Activated T-cell treated with anti-CD3 and anti-CD28 coated beads, Interleukin-2, amount 50 U/mL, for 24 hours (primary cell): ENCODE results near the gene AKAP6.
A peak's percentile ranks its signal among the peaks of the same experiment; 100 is the strongest.

ENCODE experiments used
- DNase-seq: peaks from one replicate; pipeline ENCODE4 v3.0.0-alpha.2; 2020
- H3K27ac Mint-ChIP-seq: 2 replicates; pipeline ENCODE4 v1.8.0; 2020; ENCODE audit warnings: mild to moderate bottlenecking, mixed read lengths
- H3K27me3 Mint-ChIP-seq: 2 replicates; pipeline ENCODE4 v1.8.0; 2020; ENCODE audit warnings: mixed read lengths
- H3K36me3 Mint-ChIP-seq: 2 replicates; pipeline ENCODE4 v1.8.0; 2020; ENCODE audit warnings: low read depth, mixed read lengths
- H3K4me1 Mint-ChIP-seq: 2 replicates; pipeline ENCODE4 v1.8.0; 2020; ENCODE audit warnings: low read depth, mixed read lengths
- H3K4me3 Mint-ChIP-seq: 2 replicates; pipeline ENCODE4 v1.8.0; 2020; ENCODE audit warnings: mild to moderate bottlenecking, moderate library complexity, mixed read lengths
- H3K9me3 Mint-ChIP-seq: 2 replicates; pipeline ENCODE4 v1.8.0; 2020; ENCODE audit warnings: mixed read lengths

Gene AKAP6

DNA sequence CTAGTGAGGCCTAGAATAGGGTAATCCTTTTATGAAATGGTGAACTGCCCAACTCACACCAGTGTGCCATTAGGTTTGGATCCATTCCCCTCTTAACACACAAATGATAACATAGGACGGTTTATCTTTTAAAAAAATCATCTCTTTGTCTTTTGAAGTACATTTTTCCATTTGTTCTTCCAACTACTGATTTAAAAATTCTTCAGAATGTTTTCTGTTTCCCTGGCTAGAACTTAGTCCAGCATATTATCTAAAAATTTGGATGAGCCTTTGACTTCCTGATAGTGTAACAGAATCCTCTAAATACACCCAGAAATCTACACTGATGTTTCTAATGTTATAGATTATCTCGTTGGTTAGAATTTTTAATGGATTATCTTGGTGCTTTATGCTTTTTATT lies 359.8 kb downstream of the AKAP6 start:
- no peak overlapping the region for H3K4me3 Mint-ChIP-seq
- no peaks in the 10 kb centered on the region for H3K4me1 Mint-ChIP-seq
- H3K27ac Mint-ChIP-seq, result no peak overlapping the region
- no peak for DNase-seq
- no peaks in the 10 kb centered on the region for H3K9me3 Mint-ChIP-seq
- H3K36me3 Mint-ChIP-seq, result no peaks in the 10 kb centered on the region
- no peaks in the 10 kb centered on the region for H3K27me3 Mint-ChIP-seq

DNA sequence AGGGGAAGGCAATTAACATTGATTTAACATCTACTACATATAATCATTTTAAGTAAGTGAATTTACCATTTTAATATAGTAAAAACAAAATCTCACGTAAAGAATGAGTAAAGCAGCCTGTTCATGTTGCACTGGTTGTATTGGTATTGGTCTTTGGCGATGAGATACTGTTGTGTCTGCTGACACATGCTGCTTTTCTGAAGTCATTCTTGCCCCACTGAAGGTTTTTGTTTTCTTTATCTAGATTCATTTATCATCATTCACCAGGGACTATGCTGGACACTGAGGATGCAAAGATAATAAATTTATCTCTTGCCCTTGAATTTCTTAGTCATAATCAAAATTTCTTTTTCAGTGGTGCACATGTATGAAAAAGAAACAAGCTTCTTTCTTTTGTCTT lies 363.3 kb downstream of the AKAP6 start:
- no peak overlapping the region for H3K4me3 Mint-ChIP-seq
- H3K4me1 Mint-ChIP-seq, result no peaks in the 10 kb centered on the region
- no peaks in the 10 kb centered on the region for H3K27me3 Mint-ChIP-seq
- H3K9me3 Mint-ChIP-seq, result no peaks in the 10 kb centered on the region
- no peak for DNase-seq
- no peaks in the 10 kb centered on the region for H3K36me3 Mint-ChIP-seq
- H3K27ac Mint-ChIP-seq, result no peak overlapping the region

DNA sequence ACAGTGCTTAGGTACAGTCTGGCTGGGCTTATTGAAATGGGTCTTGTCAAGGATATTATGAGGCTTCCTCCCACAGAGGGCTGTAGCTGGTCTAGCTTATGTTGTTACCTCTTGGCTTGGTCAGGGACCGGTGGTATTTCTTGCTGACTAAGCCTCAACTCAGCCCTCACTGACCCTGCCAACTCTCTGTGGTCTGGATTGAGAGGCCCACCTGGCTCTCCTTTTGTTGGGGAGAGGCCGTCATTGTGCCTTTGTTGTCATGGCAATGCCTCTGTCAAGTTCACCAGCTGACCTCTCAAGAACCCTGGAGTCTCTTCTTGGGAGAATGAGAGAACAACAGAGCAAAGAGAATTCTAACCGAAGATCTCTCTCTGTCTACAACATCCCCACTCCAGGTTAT lies 364.0 kb downstream of the AKAP6 start:
- DNase-seq, result no peak
- H3K27ac Mint-ChIP-seq, result no peak overlapping the region
- H3K9me3 Mint-ChIP-seq, result no peaks in the 10 kb centered on the region

DNA sequence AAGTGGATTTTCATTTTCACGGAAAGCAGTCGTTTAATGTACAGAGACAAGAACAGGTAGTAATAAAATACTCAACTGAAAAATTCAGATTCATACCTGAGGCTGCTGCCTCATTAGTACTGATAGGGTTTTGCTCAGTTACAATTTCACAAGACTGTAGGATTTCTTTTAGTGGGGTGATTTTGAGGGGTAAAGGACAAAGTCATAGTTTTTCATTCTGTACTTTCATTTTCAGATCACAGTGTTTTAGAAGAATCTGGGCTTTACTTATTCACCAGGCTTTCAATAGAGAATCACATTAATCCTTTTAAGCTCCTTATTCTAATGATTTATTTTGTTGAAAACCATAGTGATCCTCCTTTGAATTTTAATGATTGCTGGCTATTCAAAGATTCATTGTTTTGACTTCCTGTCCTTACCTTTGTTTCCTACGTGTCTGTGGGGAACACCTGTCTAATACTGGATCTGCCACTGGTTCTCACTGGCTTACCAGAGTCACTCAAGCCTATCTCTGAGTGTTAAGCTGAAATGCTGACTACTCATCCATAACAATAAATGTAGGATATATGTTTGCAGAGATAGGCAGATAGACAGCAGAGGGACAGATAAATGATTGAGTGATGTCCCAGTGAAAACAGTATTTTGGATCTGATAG lies 365.8 kb downstream of the AKAP6 start:
- DNase-seq, result no peak

More for the DNA sequence above, 364.0 kb downstream of the AKAP6 start:
- Mint-ChIP-seq H3K4me3 (no peak overlapping the region), H3K27me3 (no peaks in the 10 kb centered on the region), H3K4me1 (no peaks in the 10 kb centered on the region), H3K36me3 (no peaks in the 10 kb centered on the region)

GRCh38 chr14:32696325-32697091 lies 367.4 kb downstream of the AKAP6 start:
- H3K36me3 Mint-ChIP-seq, result no peaks in the 10 kb centered on the region
- H3K27me3 Mint-ChIP-seq, result no peaks in the 10 kb centered on the region
- no peak overlapping the region for H3K4me3 Mint-ChIP-seq
- no peaks in the 10 kb centered on the region for H3K9me3 Mint-ChIP-seq
- H3K27ac Mint-ChIP-seq, result no peak overlapping the region
- no peaks in the 10 kb centered on the region for H3K4me1 Mint-ChIP-seq
- no peak for DNase-seq

More for the DNA sequence above, 365.8 kb downstream of the AKAP6 start:
- Mint-ChIP-seq H3K9me3 (no peaks in the 10 kb centered on the region), H3K36me3 (no peaks in the 10 kb centered on the region), H3K27me3 (no peaks in the 10 kb centered on the region), H3K27ac (no peak overlapping the region), H3K4me1 (no peaks in the 10 kb centered on the region), H3K4me3 (no peak overlapping the region)

DNA sequence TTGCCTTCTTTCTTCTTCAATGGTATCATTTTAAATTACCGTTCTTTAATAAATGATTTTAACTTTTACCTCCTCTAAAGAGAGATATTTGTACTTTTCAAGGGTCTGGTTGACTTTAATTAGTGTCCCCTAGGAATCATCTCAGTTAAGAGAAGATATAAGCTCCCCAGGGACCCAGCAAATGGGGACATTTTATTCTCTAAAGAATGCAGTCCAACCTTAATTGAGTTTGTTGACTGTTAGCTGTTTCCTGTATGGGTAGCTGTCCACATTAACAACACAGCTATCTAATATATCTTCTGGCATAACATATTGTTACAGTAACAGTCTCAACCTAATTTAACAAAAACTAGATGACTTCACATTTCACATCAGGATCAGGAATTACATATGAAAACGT lies 368.0 kb downstream of the AKAP6 start:
- Mint-ChIP-seq H3K9me3 (no peaks in the 10 kb centered on the region), H3K27ac (no peak overlapping the region), H3K4me3 (no peak overlapping the region), H3K4me1 (no peaks in the 10 kb centered on the region), H3K36me3 (no peaks in the 10 kb centered on the region), H3K27me3 (no peaks in the 10 kb centered on the region)
- no peak for DNase-seq

- Mint-ChIP-seq H3K9me3 (no peaks in the 10 kb centered on the region), H3K27me3 (no peaks in the 10 kb centered on the region), H3K4me3 (no peak overlapping the region), H3K4me1 (peaks cover 2% of the 10 kb centered on the region), H3K27ac (no peak overlapping the region), H3K36me3 (no peaks in the 10 kb centered on the region)
- DNase-seq, result no peak
Observed at GRCh38 chr14:32697704-32698103, 368.6 kb downstream of the AKAP6 start.

DNA sequence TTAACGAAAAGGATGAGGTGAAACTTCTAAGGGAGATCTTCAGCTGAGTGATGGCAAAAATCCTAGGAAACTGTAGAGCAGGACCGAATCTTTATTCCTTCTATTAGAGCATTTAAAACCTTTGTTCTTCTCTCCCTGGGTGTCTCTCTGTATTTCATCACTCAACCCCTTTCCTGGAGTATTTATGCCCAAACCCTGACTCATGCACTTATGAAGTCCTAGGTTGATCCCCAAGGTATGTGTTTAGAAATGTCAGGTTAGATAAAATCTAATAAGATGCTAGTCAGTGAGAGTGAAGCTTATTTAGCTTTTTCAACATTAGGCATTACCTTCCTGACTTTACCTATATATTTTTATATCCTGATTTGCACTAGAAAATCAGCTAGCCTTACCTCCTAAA lies 369.7 kb downstream of the AKAP6 start:
- Mint-ChIP-seq H3K4me3 (no peak overlapping the region), H3K4me1 (peaks cover 3% of the 10 kb centered on the region), H3K9me3 (no peaks in the 10 kb centered on the region), H3K36me3 (no peaks in the 10 kb centered on the region), H3K27me3 (no peaks in the 10 kb centered on the region), H3K27ac (no peak overlapping the region)
- DNase-seq, result no peak

- Mint-ChIP-seq H3K9me3 (no peaks in the 10 kb centered on the region), H3K27ac (no peak overlapping the region), H3K27me3 (no peaks in the 10 kb centered on the region), H3K4me1 (peaks cover 3% of the 10 kb centered on the region), H3K4me3 (no peak overlapping the region), H3K36me3 (no peaks in the 10 kb centered on the region)
- DNase-seq, result no peak
Observed at GRCh38 chr14:32701475-32701874, 372.4 kb downstream of the AKAP6 start.

DNA sequence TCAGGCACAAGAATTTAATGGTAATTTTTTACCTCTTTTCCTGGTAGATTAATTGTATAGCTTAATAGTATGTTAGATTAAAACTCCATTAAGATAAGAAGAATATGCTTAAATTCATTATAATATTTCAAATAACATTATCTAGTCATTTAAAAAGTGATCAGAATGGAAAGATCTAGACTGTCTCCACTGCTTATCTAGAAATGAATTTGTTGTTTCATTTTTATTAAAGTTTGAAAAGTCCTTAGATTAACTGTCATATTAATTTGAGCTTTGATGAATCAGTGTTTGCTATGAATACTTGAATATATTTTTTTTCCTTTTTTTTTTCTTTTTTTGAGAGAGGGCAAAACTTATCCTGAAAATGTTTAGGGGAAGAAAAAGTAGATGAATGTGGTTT lies 373.0 kb downstream of the AKAP6 start:
- H3K4me1 Mint-ChIP-seq, result peaks cover 3% of the 10 kb centered on the region
- no peaks in the 10 kb centered on the region for H3K36me3 Mint-ChIP-seq
- no peak overlapping the region for H3K4me3 Mint-ChIP-seq
- DNase-seq, result no peak
- H3K27ac Mint-ChIP-seq, result peak overlapping the region; percentile 85
- no peaks in the 10 kb centered on the region for H3K27me3 Mint-ChIP-seq
- H3K9me3 Mint-ChIP-seq, result no peaks in the 10 kb centered on the region

DNA sequence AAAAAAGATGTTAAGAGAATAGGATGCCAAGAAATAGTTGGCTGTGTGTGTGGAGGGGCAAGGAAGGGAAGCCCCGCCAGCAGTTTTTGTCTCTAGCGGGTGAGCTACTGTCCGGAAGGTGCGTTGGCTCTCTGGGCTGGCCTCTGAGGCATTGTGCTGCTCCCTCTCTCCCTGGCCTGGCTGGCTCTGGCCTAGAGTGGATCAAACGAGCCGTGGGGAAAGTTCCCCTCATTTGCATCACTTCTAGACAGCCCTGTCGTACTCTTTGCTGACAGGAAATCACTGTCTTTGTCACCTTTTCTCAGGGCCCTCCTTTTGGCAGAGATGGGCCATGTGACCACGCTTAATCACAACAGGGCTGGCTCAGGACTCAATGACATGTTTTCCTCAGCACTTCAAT lies 373.5 kb downstream of the AKAP6 start:
- Mint-ChIP-seq H3K36me3 (no peaks in the 10 kb centered on the region), H3K4me1 (peaks cover 3% of the 10 kb centered on the region), H3K4me3 (no peak overlapping the region), H3K9me3 (no peaks in the 10 kb centered on the region), H3K27ac (peak overlapping the region; percentile 85), H3K27me3 (no peaks in the 10 kb centered on the region)
- peak; percentile 32 for DNase-seq

GRCh38 chr14:32703183-32703621 lies 374.1 kb downstream of the AKAP6 start:
- Mint-ChIP-seq H3K27me3 (no peaks in the 10 kb centered on the region), H3K36me3 (no peaks in the 10 kb centered on the region), H3K4me3 (no peak overlapping the region), H3K9me3 (no peaks in the 10 kb centered on the region), H3K27ac (no peak overlapping the region), H3K4me1 (peaks cover 3% of the 10 kb centered on the region)
- DNase-seq, result no peak

DNA sequence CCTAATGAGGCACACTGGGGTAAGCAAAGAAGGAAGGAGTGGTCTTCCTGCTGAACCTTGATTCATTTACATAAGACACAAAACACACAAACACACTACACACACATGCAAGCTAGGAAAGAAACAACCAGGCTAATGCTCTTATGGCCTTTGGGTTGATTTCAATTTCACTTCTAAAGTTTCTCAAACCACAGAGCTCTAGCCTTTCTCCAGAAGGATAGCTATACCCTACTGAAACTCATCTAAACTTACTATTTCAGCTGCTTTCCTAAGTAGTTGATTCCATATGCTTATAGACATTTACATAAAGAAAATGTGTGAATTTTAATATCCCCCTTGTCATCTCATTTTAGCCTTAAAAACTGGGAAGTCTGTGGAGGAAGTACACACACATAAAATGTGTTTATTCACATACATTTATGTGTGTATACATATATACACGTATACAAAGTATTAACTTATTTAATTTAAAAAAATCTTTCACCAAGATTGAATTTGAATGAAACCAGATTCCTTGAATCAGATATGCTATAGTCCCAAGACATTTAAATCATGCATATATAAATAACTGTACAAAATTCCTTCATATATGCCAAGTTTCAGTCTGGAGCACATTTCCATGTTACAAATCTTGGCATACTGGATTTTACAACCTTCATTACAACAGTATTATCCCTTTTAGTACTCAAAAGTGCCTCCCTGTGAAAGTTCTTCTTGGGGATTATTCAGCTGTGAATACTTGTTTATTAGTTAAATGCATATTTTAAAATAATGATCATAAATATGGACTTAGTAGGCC lies 377.8 kb downstream of the AKAP6 start:
- DNase-seq, result no peak
- Mint-ChIP-seq H3K4me1 (peaks cover 3% of the 10 kb centered on the region), H3K36me3 (no peaks in the 10 kb centered on the region), H3K27ac (no peak overlapping the region), H3K27me3 (no peaks in the 10 kb centered on the region), H3K9me3 (no peaks in the 10 kb centered on the region), H3K4me3 (no peak overlapping the region)

- no peak for DNase-seq
- H3K27me3 Mint-ChIP-seq, result no peaks in the 10 kb centered on the region
- no peak overlapping the region for H3K27ac Mint-ChIP-seq
- no peak overlapping the region for H3K4me3 Mint-ChIP-seq
- no peaks in the 10 kb centered on the region for H3K4me1 Mint-ChIP-seq
- H3K9me3 Mint-ChIP-seq, result no peaks in the 10 kb centered on the region
- H3K36me3 Mint-ChIP-seq, result no peaks in the 10 kb centered on the region
Observed at GRCh38 chr14:32707742-32708500, 378.8 kb downstream of the AKAP6 start.
